ENCODE measurements around the gene TTYH3.

The TTYH3 gene

DNA sequence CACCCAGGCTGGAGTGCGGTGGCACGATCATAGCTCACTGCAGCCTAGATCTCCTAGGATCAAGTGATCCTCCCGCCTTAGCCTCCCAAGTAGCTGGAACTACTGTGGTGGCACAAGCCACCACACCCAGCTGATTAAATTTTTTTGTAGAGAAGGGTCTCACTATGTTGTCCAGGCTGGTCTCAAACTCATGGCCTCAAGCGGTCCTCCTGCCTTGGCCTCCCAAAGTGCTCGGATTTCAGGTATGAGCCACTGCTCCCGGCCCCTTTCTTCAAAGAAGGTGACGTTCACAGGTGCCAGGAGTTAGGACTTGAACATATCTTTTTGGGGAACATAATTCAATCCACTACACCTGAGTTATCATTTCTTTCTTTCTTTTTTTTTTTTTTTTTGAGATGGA, 2.9 kb upstream of the TTYH3 start:
- no peak overlapping the region for H3K4me3 ChIP-seq (IDR thresholded peaks at IDR 0.05; ENCODE audit: insufficient read depth, low read depth, low read length)
- TF ChIP-seq, protein P1, sequence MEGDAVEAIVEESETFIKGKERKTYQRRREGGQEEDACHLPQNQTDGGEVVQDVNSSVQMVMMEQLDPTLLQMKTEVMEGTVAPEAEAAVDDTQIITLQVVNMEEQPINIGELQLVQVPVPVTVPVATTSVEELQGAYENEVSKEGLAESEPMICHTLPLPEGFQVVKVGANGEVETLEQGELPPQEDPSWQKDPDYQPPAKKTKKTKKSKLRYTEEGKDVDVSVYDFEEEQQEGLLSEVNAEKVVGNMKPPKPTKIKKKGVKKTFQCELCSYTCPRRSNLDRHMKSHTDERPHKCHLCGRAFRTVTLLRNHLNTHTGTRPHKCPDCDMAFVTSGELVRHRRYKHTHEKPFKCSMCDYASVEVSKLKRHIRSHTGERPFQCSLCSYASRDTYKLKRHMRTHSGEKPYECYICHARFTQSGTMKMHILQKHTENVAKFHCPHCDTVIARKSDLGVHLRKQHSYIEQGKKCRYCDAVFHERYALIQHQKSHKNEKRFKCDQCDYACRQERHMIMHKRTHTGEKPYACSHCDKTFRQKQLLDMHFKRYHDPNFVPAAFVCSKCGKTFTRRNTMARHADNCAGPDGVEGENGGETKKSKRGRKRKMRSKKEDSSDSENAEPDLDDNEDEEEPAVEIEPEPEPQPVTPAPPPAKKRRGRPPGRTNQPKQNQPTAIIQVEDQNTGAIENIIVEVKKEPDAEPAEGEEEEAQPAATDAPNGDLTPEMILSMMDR (conservative IDR thresholded peaks at IDR 0.05; ENCODE audit: low read depth, low read length), result no peak

GRCh38 chr7:2629746-2630681, 1.8 kb upstream of the TTYH3 start:
- no peak overlapping the region for H3K4me2 ChIP-seq
- no peak overlapping the region for H2AFZ ChIP-seq (ENCODE audit: low read depth)
- no peak overlapping the region for H3K4me3 ChIP-seq (IDR thresholded peaks at IDR 0.05; ENCODE audit: insufficient read depth, low read depth, low read length)
- peaks cover 12% of the 10 kb centered on the region for H3K4me1 ChIP-seq (ENCODE audit: low read depth, poor library complexity, severe bottlenecking)
- peaks cover 66% of the 10 kb centered on the region for H3K27me3 ChIP-seq (ENCODE audit: insufficient read depth, low read depth)
- no peak overlapping the region for H3K27ac ChIP-seq
- no peaks in the 10 kb centered on the region for H4K20me1 ChIP-seq (ENCODE audit: insufficient read depth)
- TF ChIP-seq, protein P1 (conservative IDR thresholded peaks at IDR 0.05; ENCODE audit: low read depth, low read length), result no peak
- H3K79me2 ChIP-seq (ENCODE audit: insufficient read depth, low read depth), result no peaks in the 10 kb centered on the region
- H3K9ac ChIP-seq, result no peak overlapping the region
- no peaks in the 10 kb centered on the region for H3K36me3 ChIP-seq (ENCODE audit: insufficient read depth)

More for the DNA sequence above, 2.9 kb upstream of the TTYH3 start:
- H2AFZ ChIP-seq (ENCODE audit: low read depth), result no peak overlapping the region
- H3K79me2 ChIP-seq (ENCODE audit: insufficient read depth, low read depth), result no peaks in the 10 kb centered on the region
- peaks cover 12% of the 10 kb centered on the region for H3K4me1 ChIP-seq (ENCODE audit: low read depth, poor library complexity, severe bottlenecking)
- no peaks in the 10 kb centered on the region for H4K20me1 ChIP-seq (ENCODE audit: insufficient read depth)
- peaks cover 73% of the 10 kb centered on the region for H3K27me3 ChIP-seq (ENCODE audit: insufficient read depth, low read depth)
- no peaks in the 10 kb centered on the region for H3K36me3 ChIP-seq (ENCODE audit: insufficient read depth)
- H3K4me2 ChIP-seq, result no peak overlapping the region
- H3K27ac ChIP-seq, result no peak overlapping the region
- H3K9ac ChIP-seq, result no peak overlapping the region

DNA sequence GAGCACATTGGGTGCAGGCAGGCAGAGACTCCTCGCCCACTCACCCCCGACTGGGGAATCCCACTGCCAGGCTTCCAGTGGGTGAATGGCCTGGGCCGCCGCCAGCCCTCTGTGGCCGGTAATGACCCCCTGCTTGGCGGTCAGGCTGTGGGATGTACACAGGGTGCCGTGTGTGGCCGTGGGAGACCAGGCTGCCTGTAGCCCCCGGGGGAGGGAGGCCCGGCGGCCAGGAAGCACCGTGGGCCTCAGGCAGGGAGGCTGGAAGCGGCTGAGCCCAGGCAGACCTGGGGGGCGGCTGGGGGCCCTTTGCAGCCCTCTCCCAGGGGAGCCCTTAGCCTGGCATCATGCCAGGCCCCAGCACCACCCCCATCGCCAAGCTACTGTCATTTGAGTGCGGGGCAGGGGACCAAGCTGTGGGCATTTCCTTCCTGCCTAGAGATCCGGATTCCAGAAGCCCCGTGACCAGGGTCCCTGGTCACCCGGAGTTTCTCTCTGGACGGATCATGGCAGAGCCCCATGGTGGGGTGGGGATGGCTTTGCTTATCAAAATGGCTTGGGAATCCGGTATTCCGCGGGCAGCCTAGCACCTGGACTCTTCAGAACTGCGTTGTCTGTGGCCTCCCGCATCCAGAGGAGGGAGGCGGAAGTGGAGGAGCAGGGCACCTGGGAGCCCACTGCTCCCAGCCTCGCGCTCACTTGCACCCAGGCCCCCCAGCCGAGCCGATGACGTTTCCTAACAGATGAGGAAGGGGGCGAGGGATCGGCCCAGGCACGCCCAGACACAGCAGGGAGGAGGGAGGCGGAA, 1.1 kb downstream of the TTYH3 start:
- H4K20me1 ChIP-seq (ENCODE audit: insufficient read depth), result no peaks in the 10 kb centered on the region
- no peaks in the 10 kb centered on the region for H3K4me1 ChIP-seq (ENCODE audit: low read depth, poor library complexity, severe bottlenecking)
- H3K27me3 ChIP-seq (ENCODE audit: insufficient read depth, low read depth), result peaks cover 70% of the 10 kb centered on the region
- H3K4me2 ChIP-seq, result peak overlapping the region; percentile 78; the same call in 1 of the 2 replicates
- TF ChIP-seq, protein P1 (conservative IDR thresholded peaks at IDR 0.05; ENCODE audit: low read depth, low read length), result no peak
- H3K9ac ChIP-seq, result no peak overlapping the region
- H2AFZ ChIP-seq (ENCODE audit: low read depth), result no peak overlapping the region
- H3K27ac ChIP-seq, result no peak overlapping the region
- H3K4me3 ChIP-seq (IDR thresholded peaks at IDR 0.05; ENCODE audit: insufficient read depth, low read depth, low read length), result no peak overlapping the region
- no peaks in the 10 kb centered on the region for H3K36me3 ChIP-seq (ENCODE audit: insufficient read depth)
- no peaks in the 10 kb centered on the region for H3K79me2 ChIP-seq (ENCODE audit: insufficient read depth, low read depth)

GRCh38 chr7:2633538-2634266, 1.9 kb downstream of the TTYH3 start:
- no peaks in the 10 kb centered on the region for H4K20me1 ChIP-seq (ENCODE audit: insufficient read depth)
- H3K27me3 ChIP-seq (ENCODE audit: insufficient read depth, low read depth), result peaks cover 63% of the 10 kb centered on the region
- H3K27ac ChIP-seq, result no peak overlapping the region
- H3K79me2 ChIP-seq (ENCODE audit: insufficient read depth, low read depth), result no peaks in the 10 kb centered on the region
- H3K4me1 ChIP-seq (ENCODE audit: low read depth, poor library complexity, severe bottlenecking), result no peaks in the 10 kb centered on the region
- H2AFZ ChIP-seq (ENCODE audit: low read depth), result no peak overlapping the region
- TF ChIP-seq, protein P1 (conservative IDR thresholded peaks at IDR 0.05; ENCODE audit: low read depth, low read length), result no peak
- H3K36me3 ChIP-seq (ENCODE audit: insufficient read depth), result no peaks in the 10 kb centered on the region
- no peak overlapping the region for H3K4me2 ChIP-seq
- no peak overlapping the region for H3K4me3 ChIP-seq (IDR thresholded peaks at IDR 0.05; ENCODE audit: insufficient read depth, low read depth, low read length)
- no peak overlapping the region for H3K9ac ChIP-seq
